GM18870 (cell line): ENCODE data around the gene INO80.
"Not testable (repeated sequence)": the region's sequence is repeated elsewhere in the genome, so short reads cannot be mapped to it uniquely, and the experiment has no call there.

ENCODE experiments used
- ATAC-seq: cut with Tn5 transposase; IDR thresholded peaks from one replicate; pipeline ENCODE4 v1.9.1; 2021; ENCODE audit warnings: moderate library complexity; ENCODE audit not compliant: unreplicated experiment

Gene INO80

DNA sequence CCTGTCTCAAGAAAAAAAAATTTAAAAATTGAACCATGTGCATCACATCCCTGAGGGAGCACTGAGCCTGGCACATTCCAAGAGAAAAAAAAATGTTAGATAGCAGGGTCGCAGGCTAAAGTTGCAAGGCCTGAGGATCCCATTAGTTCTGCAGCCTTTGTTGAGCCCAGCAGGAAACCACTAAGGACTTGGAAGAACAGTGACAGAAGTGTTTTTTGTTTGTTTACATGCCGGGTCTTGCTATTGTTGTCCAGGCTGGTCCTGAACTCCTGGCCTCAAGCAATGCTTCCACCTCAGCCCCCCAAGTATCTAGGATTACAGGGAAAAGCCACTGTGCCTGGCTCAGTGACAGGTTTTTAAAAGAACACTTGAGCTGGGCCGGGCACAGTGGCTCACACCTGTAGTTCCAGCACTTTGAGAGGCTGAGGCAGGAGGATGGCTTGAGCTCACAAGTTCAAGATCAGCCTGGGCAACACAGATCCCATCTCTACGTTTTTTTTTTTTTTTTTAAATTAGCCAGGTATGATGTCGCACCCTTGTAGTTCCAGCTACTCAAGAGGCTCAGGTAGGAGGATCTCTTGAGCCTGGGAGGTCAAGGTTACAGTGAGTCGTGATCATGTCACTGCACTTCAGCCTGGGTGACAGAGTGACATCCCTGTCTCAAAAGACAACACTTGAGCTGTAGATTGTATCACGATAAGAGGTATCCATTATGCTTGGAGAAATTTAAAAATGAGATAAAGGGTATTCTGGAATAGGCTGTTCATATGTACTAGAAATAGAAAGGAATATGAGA is 147.6 kb downstream of the INO80 start:
- no peak for ATAC-seq

DNA sequence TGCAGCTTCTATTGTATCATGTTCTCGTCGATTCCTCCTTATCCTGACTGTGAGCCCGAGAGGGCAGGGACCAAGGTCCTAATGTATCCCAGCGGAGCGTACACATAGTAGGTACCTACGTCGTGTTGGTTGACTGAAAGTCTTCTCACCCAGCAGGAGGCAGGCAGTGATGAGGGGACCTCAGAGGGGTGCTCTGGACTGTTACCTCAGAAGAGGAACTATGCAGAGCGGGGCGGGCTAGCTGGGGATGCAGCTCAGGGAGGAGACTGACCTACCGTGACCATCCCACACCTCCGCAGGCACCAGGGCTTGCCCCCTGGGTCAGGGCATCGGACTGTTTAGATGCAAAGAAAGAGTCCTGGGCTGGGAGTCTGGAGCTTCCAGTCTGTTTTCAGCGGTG is 151.4 kb downstream of the INO80 start:
- no peak for ATAC-seq

DNA sequence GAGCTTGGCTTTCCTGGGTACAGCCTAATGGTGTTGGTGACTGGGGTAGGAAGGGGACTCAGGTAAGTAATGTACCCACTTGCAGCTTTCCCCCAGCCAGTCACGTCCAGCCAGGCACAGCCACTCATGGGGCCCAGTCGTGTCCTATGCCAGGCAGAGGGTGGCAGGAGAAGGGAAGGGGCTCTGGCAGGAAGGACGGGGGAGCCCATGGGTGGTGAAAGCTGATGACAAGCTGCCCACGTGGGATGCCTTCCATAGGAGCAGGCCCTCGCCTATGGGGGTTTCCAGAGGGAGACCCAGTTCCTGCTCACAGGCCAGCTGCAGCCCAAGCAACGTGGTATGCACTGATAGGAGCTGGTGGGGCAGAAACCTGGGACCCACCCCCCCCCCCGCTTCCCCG is 152.1 kb downstream of the INO80 start:
- no peak for ATAC-seq

DNA sequence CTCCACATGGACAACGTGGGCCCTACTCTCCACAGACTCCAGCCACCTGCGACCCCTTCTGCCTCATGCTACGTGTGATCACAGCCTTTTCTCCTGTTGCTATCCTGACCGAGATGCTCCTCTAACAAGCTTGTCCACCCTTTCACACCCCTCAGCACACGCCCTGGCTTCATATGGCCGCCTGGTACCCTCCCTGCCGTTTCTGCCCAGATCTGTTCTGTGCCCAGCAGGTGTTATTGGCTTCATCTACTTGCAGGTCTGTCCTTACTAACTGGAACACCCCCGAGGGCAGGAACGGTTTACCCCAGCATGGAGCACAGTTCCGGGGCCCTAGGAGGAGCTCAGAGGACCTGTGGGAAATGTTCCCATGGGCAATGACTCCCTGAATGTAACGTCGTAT is 152.9 kb downstream of the INO80 start:
- ATAC-seq, result no peak

DNA sequence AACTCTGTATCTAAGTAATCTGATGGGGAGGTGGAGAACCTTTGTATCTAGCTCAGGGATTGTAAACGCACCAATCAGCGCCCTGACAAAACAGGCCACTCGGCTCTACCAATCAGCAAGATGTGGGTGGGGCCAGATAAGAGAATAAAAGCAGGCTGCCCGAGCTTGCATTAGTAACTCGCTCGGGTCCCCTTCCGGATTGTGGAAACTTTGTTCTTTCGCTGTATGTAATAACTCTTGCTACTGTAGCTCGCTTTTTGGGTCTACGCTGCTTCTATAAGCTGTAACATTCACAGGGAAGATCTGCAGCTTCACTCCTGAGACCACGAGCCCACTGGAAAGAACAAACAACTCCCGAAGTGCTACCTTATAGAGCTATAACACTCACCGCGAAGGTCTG is 153.8 kb downstream of the INO80 start:
- ATAC-seq, result not testable (repeated sequence)

DNA sequence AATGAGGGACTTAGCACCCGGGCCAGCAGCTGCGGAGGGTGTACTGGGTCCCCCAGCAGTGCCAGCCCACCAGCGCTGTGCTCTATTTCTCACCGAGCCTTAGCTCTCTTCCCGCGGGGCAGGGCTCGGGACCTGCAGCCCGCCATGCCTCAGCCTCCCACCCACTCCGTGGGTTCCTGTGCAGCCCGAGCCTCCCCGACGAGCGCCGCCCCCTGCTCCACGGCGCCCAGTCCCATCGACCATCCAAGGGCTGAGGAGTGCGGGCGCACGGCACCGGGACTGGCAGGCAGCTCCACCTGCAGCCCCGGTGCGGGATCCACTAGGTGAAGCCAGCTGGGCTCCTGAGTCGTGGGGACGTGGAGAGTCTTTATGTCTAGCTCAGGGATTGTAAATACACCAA is 154.3 kb downstream of the INO80 start:
- not testable (repeated sequence) for ATAC-seq

DNA sequence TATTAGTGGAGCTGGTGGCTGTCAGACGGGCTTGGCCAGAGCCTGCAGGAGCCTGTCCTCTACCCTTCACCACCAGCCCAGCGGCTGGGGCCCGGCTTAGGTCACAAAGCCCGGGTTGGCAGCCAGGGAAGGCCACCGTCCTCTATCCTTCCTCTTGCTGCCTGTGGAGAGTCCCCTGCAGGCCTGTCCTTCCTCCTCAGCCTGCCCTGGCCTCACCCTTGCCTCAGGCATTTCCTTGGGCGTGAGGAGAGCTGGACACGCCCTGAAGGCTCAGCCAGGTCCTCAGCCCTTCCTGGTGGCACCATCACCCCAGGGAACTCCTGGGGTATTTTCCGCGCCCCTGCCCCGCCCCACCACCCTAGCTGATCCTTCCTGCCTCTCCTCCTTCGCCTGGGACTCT is 155.2 kb downstream of the INO80 start:
- ATAC-seq, result no peak

DNA sequence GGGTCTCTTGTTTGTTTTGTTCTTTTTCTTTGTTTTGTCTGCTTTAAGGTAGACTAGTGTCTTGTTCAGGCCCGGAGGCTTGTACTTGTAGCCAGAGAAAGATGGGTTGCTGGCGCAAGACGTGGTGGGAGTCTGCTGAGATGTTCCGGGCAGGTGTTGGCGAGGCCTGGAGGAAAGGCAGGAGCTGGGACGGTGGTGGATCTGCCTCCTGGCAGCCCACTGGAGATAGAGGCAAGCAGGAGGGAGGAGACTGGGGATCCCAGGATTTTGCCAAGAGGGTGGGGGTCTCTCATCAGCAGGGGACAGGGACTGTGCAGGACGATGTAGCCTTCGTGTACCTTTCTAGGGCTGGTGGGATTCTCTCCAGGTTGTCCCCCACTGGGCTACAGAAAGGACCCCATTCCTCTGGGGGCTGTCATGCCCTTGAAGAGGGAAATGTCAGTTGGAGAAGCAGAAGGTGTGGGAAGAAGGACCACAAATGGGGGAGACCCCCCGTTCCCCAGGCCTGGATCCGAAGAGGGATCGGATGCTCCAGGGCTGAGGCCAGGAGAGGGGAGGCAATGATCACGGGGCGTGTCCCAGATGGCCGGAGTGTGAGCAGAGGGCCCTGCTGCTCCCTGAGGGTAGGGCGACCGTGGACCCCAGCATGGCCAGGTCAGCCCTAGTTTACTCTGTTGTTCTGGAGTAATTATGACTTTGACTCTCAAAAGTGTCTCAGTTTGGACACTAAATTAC is 155.8 kb downstream of the INO80 start:
- ATAC-seq, result no peak

DNA sequence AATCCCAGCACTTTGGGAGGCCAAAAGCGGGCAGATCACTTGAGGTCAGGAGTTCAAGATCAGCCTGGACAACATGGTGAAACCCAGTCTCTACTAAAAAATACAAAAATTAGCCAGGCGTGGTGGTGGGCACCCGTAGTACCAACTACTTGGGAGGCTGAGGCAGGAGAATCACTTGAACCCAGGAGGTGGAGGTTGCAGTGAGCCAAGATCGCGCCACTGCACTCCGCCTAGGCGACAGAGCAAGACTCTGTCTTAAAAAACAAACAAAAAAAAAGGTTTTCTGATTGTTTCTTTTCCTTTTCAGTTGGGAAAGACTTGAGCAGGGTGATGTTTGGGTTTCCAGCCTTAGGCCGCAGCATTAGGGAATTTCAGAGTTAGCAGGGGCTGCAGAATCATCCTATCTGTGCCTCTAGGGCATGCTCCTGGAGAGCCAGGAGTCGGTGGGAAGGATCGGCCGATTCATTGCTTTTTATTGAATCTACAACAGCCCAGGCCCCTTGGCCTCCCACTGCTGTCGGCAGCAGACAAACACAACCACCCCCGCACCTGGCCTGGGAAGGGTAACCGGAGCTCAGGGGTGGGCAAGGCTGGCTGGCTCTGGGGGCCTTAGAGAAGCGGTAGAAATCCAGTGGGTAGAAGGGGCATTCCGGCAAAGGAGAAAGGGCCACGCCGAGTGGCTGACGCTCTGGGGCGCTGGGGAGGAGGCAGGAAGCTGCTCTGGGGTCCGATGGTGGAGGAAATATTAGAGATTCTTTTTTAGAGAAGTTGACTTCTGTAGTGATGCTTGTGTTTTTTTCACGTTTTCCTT is 156.5 kb downstream of the INO80 start:
- ATAC-seq, result no peak

DNA sequence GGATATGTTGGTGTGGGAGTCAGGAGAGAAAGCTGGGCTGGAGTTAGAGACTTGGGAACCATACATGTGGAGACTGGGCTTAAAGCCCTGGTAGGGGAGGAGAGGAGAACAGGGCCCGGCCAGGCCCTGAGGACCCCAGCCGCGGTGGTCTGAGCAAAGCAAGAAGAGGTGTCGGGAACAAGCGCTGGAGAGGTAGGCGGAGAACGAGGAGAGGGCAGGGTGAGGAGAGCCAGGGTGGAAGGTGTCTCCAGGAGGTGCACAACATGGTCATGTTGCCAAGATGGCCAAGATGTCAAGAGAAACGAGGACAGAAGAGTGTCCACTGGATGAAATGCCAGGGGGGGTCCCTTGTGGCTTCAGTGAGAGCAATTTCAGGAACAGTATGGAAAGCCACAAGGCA is 157.4 kb downstream of the INO80 start:
- ATAC-seq, result no peak

DNA sequence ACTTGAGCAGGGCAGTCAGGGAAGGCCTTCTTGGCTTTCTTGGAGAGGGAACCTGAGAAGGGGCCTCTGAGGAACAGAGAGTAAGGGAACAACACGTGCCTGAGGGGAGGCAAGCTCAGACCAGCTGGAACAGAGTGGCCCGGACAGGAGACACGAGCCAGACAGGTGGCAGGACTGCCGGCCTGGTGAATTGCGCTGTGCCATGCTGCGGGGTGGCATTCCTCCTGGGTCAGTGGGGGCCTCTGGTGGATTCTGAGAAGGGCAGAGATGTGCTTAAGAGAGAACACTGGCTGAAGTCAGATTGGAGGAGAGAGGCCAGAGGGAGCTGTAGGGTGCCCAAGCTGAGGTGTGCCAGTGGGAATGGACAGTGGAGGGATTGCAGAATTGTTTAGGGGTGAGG is 157.9 kb downstream of the INO80 start:
- ATAC-seq, result no peak

DNA sequence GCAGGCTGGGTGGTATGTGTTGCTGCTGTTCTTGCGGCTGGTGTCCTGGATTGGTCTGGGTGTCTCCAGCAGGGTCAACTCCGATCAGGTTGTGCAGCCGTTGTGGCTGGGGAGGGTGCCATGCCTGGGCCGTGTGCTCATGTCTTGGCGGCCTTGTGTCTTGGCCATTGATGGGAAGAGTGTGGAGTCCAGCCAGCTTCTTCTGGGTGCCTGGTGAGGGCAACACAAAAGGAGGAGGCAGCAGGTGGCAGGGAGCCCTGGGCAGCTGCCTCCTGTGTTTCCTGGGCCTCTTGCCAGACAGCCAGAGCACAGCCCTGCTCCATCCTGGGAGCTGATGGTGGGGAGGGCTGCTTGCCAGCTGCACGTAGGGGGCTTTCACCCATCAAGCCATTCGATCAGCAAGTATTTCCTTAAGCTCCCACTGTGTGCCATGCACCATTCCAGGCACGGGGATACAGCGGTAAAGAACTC is 158.5 kb downstream of the INO80 start:
- ATAC-seq, result no peak

DNA sequence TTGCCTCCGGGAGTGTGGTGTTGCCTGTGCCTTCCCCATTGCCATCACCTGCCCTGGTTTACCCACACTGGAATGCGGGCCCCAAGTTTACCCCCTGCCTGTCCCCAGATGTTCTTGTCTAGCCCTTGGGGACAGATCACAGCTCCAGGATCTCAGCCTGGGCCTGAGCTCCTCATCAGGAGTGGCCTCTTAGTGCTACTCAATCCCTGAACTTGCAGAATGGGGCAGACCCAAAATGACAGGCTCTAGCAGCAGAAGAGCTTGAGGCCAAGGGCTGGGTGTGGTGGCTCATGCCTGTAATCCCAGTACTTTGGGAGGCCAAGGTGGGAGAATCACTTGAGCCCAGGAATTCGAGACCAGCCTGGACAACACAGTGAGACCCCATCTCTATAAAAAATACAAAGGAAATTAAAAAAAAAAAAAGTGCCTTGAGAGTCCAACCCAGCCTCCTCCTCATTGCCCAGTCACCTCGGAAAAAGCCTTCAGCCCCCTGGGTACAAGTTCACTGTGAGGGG is 159.0 kb downstream of the INO80 start:
- no peak for ATAC-seq

DNA sequence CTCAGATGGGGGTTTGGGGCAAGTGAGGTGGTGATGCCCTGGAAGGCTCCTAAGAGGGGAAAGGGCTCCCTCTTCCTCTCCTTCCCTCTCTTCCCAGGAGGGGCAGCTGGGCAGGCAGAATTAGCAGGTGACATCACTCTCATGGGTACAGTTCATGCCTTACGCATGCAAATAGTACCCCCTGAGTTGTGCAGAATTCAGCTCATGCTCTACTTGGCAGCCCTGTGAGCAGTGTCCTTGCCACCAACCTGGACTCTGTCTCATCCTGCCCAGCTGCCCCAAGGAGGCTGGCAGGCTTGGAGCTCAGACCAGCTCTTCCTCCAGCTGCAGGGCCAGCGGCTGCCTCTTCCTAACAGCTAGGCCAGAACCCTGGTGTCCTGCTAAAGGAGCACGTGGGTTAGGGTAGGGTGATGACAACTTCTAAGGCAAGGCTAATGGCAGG is 159.5 kb downstream of the INO80 start:
- no peak for ATAC-seq

DNA sequence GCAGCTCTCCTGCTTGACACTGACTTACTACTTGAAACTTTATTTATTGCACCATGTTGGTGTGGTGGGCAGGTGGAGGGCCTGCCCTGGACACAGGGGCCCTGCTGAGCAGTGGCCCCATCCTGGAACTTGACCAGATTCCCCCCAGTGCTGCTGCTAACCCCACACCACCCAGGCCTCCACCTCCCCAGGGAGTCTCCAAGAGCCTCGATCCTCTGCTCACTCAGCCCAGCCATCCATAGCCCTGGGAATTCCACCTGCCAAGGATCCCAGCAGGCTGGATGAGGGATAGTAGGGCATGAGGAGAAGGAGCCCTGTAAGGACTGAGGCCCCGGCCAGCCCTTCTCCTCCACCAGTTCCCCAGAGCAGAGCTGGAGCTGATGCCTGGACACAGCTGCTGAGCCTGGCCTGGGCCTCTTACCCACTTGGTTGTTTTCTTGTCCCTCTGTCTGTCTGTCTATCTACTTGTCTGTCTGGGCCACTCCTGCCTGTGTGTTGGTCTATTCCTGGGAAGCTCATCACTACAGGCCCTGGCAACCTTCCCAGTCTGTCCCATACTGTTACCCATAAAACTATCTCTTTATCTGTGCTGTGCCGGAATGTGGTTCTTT is 160.0 kb downstream of the INO80 start:
- ATAC-seq, result no peak

DNA sequence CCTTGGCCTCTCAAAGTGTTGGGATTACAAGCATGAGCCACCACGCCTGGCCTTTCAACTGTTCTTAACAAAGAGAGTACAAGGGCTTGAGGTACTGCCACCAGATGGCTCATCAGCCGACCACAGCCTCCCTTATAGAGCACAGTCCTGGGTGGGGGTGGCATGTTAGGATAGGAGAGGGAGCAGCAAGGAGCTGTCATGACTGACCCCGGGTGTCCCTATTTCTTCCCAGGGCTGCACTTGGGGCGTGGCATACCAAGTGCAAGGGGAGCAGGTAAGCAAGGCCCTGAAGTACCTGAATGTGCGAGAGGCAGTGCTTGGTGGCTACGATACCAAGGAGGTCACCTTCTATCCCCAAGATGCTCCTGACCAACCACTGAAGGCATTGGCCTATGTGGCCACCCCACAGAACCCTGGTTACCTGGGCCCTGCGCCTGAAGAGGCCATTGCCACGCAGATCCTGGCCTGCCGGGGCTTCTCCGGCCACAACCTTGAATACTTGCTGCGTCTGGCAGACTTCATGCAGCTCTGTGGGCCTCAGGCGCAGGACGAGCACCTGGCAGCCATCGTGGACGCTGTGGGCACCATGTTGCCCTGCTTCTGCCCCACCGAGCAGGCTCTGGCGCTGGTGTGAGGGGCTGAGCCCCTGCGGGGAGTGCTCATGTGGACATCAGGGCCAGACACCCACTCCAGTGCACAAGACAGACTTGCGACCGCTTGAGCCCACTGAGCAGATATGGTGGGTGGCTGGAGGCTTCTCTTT is 160.8 kb downstream of the INO80 start:
- ATAC-seq, result no peak

DNA sequence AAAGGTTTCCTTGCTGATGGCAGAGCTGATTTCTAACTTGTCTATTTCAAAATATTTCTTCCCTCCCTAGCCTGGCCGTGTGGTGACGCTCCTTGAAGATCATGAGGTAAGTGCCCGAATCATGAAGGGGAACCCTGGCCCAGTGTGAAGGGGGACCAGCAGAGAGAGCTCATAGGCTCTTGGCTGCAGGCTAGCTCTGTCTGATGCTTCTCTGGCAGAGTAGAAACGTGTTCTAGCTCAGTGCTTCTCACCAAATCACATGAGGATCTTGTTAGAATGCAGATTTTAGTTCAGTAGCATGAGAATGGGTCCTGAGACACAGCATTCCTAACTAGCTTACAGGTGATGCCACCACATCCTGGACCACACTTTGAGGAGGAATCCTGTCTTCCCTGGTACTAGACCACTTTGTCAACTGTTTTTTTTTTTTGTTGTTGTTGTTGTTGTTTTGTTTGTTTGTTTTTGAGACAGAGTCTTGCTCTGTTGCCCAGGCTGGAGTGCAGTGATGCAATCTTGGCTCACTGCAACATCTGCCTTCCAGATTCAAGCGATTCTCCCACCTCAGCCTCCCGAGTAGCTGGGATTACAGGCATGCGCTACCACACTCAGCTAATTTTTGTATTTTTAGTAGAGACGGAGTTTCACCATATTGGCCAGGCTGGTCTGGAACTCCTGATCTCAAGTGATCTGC is 161.8 kb downstream of the INO80 start:
- not testable (repeated sequence) for ATAC-seq

DNA sequence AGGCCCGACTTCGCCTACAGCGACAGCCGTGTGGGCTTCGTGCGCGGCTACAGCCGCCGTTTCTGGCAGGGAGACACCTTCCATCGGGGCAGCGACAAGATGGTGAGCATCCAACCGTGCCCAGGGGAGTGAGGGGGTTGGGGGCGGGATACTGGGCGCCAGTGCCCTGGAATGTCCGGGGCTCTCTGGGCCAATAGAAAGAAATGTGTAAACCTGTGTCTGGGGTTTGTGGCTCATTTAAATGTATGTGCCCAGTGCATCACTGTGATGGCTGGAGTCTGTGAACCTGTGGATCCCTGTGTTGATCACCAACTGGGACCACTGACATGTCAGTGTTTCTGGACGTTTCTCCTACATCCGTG is 162.4 kb downstream of the INO80 start:
- ATAC-seq, result no peak

DNA sequence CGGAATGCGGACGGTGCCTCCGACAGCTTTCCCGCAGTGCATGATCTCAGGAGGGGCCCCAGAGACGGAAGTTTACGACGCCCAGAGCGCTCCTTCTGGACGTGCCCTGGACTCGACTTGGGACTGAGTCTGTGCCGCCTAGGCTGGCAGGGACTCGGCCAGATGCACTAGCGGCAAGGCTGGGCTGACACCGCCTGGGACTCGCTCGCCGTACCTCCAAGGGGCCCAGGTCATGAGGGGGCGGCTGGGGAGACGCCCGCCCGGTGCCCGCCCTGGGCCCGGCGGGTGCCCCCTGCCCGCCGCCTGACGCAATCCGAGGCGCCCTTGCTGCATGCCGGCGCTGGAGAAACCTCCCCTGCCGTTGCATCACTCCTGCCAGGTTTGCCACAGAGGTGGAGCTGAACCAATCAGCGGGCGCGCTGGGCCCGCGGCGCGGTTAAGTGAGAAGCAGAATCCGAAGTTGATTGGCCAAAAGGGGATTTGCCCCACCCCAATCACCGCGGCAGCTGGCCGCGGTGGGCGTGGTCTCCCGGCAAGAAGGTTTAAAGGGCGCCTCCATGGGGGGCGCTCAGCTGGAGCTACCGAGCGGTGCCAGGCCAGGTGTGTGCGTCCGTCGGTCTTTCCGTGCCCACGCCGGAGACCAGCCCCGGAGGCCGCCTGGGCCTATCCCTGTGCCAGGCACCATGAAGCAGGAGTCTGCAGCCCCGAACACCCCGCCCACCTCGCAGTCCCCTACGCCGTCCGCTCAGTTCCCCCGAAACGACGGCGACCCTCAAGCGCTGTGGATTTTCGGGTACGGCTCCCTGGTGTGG is 163.0 kb downstream of the INO80 start, which contains the start of gene CHAC1:
Gene CHAC1, plus strand, starts transcription at position 571 of the 812 bp plus-strand sequence. Its CDS starts 113 bp downstream, at position 684.
- ATAC-seq, result peak; percentile 94
